Retina (tissue), 1 donor: ENCODE measurements around the gene BAIAP3.
A peak's percentile ranks its signal among the peaks of the same experiment; 100 is the strongest.

Experiments
- DNase-seq: peaks from one replicate; pipeline ENCODE4 v3.0.0-alpha.2; 2016

The BAIAP3 gene

GRCh38 chr16:1335211-1335971 lies 1.9 kb downstream of the BAIAP3 start:
- peak; percentile 52 for DNase-seq

GRCh38 chr16:1335996-1336395 lies 2.6 kb downstream of the BAIAP3 start:
- peak; percentile 83 for DNase-seq

- DNase-seq: no peak
Measured at GRCh38 chr16:1336619-1337018, 3.2 kb downstream of the BAIAP3 start.

- peak; percentile 66 for DNase-seq
Measured at GRCh38 chr16:1337486-1337885, 4.0 kb downstream of the BAIAP3 start.

- no peak for DNase-seq
Measured at GRCh38 chr16:1338119-1338730, 4.8 kb downstream of the BAIAP3 start.

DNA sequence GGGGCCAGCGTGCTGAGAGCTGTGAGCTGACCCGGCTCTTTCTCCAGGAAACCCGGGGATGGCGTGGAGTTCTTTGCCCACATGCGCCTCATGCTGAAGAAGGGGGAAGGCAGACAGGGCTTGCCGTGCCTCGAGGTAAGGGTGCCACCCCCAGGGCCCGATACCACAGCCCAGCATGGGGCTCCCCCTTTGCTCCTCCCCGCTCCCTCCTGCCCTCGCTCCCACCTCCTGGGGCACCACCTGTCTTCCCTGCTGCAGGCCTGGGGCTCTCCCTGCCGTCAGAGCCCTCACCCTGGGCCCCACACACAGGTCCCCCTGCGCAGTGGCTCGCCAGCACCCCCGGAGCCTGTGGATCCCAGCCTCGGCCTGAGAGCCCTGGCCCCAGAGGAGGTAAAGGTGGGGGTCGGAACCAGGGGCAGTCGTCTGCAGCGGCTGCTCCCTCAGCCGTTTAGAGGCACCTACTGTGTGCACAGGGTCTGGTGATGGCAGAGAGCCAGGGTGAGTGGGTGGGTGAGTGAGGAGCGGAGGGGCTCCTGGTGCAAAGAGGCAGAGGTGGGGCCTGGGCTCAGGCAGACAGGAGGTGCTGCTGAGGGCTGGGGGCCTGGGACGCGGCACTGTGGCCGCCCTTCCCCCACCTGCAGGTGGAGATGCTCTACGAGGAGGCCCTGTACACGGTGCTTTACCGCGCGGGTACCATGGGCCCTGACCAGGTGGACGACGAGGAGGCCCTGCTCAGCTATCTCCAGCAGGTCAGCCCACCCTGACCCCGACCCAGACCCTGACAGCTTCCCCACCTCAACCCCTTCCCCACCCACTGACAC lies 5.6 kb downstream of the BAIAP3 start:
- DNase-seq: no peak

GRCh38 chr16:1340730-1341494 lies 7.5 kb downstream of the BAIAP3 start:
- DNase-seq: no peak

DNA sequence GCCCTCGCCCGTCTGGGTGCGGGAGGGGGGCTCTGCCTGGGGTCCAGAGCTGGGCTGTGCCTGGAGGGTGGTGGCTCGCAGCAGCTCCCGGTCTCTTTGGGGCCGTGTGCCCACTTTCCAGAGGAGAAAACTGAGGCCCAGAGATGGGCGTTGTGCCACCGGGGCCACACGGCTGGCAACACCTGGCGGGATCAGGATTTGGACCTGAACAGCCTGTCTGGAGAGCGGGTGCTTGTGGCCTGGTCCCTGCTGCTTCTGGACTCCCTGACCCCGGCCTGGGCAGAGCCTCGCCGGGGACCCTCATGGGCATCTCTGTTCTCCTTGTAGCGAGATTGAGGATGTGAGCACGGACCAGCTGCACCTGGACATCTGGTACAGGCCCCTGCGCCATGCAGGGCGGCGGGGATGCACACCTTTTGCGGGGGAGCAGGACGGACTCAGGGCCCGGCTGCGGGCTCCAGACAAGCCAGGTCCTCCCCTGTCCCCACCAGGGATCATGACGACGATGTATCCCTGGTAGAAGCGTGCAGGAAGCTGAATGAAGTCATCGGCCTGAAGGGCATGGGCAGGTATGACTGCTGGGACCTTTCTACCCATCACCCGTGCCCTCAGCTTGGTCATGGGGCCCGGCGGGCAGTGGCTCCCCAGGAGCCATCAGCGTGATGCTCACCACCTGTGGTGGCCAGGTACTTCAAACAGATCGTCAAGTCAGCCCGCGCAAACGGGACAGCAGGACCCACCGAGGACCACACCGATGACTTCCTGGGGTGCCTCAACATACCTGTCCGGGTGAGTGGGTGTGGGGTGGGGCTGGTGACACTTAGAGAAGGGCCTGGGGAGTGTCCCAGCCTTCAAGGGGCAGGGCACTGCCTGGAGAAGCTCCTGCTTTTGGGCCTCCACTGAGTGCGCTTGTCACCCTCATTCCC lies 8.3 kb downstream of the BAIAP3 start:
- no peak for DNase-seq

GRCh38 chr16:1342526-1343427 lies 9.3 kb downstream of the BAIAP3 start:
- peak; percentile 89 for DNase-seq

- no peak for DNase-seq
Measured at GRCh38 chr16:1343428-1344242, 10.2 kb downstream of the BAIAP3 start.

DNA sequence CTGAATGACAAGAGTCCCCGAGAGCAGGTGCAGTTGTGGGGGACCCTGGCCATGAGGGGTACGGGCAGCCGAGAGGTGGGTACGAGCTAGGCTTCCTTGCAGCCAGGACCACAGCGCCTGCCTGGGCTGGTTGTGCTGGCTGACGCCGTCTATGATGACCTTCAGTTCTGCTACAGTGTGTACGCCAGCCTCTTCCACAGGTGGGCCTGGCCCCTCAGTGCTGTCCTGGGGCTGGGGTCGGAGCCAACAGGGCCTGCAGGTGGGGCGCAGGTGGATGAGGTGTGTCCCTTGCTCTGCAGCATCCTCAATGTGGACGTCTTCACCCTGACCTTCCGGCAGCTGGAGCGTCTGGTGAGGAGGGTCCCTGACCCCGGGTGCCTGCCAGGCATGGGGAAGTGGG lies 11.1 kb downstream of the BAIAP3 start:
- no peak for DNase-seq

- no peak for DNase-seq
Measured at GRCh38 chr16:1345087-1345486, 11.6 kb downstream of the BAIAP3 start.

GRCh38 chr16:1345651-1346421 lies 12.4 kb downstream of the BAIAP3 start:
- no peak for DNase-seq

- no peak for DNase-seq
Measured at GRCh38 chr16:1346422-1347285, 13.2 kb downstream of the BAIAP3 start.

- DNase-seq: no peak
Measured at GRCh38 chr16:1347286-1347855, 13.9 kb downstream of the BAIAP3 start.

DNA sequence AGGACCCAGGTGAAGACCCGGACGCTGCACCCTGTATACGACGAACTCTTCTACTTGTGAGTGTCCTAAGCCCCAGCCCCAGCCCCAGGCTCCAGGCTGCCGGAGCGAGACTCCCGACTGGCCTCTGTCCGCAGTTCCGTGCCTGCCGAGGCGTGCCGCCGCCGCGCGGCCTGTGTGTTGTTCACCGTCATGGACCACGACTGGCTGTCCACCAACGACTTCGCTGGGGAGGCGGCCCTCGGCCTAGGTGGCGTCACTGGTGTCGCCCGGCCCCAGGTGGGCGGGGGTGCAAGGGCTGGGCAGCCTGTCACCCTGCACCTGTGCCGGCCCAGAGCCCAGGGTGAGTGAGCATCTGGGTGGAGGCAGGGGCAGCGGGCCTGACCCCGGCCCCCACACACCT lies 14.5 kb downstream of the BAIAP3 start:
- no peak for DNase-seq

DNA sequence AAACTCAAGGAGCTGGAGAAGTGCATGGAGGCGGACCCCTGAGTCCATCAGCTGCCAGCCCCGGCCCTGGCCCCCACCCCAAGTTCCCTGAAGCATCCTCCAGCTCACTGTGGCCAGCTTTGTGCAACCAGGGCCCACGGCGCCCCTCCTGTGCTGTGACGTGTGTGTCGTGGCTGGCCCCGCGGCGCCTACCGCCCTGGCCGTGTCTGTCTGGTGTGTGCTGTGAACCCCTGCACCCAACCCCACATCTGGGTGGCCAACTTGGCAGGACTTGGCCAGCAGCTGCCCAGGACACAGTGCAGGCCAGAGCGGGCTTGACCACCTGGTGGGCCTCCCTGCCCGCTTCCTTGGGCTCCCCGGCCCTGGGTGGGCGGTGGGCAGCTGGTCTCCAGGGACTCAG lies 15.0 kb downstream of the BAIAP3 start:
- DNase-seq: no peak

DNA sequence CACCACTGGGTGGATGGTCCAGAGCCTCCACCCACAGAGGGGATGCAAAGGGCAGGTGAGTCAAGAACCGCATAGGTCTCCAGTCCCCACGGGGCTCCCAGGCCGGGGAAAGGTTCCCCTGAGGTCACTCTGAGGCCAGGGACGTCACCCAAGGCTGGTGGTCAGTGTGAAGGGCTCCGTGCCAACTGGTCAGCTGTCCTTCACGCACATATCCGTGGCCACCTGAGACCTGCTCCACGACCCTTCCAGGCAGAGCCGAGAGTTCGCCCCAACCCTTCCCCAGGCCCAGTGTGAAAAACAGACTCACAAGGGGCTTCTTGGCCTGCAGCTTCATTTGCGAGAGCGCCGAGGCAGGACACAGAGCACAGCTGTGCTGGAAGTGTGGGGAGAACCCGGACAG lies 15.5 kb downstream of the BAIAP3 start:
- no peak for DNase-seq
